ENCODE data around the gene SPRYD4.
"Not testable (repeated sequence)": the region's sequence is repeated elsewhere in the genome, so short reads cannot be mapped to it uniquely, and the experiment has no call there.

SPRYD4 gene

DNA sequence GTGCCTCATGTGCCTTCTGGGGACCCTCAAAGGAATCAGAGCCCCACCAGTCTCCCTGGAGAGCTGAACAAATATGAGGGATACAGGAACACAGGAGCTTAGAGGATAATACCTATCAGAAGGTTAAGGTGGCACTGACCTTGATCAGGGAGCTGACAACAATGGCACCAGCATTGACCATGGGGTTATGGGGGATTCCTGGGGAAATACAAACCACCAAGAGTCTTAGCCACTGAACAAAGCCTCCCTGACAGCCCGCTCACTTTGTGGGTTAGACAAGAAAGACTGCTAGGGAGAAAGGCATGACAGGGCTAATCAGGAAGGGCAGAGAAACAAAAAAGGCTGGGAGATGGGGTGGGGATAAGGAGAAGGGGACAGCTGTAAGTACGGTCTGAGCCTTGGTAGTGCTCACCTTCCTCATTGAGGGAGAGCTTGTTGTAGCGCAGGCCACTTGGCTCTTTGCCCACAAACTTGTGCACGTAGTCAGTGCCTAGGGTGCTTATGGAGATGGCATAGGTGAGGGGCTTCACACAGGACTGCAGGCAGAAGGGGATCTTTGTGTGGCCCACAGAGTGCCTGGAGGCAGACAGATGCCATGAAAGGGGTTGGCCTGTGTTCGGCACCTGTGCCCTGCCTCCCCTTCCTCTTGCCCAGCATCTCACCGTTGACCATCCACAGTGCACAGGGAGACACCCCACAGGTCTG, 9.3 kb downstream of the SPRYD4 start:
- no peak for DNase-seq

DNA sequence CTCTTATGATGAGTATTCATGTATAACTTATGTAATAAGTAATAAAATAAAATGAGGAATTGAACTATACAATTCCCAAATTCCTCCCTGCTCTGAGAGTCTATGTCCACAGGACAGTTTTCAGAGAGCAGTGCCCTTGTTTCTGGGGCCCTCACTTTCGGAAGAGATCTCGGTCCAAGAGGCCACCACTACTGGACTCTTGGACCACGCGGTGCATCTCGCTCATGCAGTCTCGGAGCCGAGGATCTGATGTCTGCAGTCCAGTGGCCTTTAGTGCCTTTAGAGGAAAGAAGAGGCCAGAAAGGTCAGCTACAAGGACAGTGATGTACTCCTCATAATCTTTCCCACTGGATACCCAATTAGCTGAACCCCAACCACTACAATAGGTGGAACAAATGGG, 11.2 kb downstream of the SPRYD4 start:
- DNase-seq: no peak

DNA sequence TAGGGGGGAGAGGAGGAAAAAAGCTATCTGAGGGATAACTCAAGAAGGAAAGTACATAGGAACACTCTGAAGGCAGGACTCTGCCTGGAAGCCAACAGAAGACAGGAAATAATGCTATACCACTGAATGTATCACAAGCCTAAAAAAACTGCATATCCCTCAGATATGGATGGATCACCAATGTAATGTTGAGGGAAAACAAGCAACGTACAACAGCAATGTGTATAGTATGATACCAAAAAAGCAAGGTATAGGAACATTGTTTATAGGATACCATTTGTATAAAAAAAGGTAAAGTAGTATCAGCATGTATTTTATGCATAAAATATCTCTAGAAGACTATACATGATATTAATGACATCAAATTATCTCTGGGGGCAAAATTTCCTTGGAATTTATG, 16.2 kb downstream of the SPRYD4 start:
- no peak for DNase-seq

DNA sequence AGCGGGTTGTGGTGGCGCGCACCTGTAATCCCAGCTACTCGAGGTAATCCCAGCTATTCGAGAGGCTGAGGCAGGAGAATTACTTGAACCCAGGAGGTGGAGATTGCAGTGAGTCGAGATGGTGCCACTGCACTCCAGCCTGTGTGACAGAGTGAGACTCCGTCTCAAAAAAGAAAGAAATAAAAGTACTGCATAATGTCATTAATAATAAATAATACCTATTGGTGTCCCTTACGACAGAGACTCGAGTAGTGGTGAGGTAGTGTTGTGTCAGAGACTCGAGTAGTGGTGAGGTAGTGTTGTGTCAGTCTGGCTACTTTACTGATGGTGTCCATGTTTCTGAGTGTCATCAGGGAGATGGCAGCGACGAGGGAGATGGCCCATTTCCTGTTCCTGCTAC, 18.3 kb downstream of the SPRYD4 start:
- DNase-seq: no peak

DNA sequence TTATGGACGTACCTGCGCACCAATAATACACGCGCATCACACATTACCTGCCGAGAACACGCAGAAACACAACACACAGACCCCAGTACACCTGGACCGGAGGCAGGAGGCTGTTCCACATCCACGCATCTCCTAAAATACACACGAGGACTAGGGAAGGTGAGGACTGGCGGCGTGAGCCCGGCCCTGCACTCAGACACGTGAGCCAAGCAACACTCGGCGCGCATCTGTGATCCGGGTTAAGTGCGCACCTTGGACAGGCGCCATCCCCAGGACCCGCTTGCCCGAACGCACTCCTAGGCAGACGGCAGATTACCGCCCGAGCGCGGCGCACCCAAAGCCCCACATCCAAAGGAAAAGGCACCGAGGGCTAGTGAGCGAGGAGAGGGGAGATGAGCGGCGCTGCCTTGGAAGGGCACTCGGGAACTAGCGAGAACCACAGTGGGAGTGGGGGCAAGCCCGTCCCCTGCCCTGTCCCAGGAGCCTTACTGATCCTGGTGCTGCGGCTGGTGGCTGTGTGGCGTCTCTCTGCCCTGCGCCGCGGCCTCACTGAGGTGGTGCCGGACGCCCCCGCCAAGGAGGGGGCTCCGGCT, 19.2 kb downstream of the SPRYD4 start:
- no peak for DNase-seq

DNA sequence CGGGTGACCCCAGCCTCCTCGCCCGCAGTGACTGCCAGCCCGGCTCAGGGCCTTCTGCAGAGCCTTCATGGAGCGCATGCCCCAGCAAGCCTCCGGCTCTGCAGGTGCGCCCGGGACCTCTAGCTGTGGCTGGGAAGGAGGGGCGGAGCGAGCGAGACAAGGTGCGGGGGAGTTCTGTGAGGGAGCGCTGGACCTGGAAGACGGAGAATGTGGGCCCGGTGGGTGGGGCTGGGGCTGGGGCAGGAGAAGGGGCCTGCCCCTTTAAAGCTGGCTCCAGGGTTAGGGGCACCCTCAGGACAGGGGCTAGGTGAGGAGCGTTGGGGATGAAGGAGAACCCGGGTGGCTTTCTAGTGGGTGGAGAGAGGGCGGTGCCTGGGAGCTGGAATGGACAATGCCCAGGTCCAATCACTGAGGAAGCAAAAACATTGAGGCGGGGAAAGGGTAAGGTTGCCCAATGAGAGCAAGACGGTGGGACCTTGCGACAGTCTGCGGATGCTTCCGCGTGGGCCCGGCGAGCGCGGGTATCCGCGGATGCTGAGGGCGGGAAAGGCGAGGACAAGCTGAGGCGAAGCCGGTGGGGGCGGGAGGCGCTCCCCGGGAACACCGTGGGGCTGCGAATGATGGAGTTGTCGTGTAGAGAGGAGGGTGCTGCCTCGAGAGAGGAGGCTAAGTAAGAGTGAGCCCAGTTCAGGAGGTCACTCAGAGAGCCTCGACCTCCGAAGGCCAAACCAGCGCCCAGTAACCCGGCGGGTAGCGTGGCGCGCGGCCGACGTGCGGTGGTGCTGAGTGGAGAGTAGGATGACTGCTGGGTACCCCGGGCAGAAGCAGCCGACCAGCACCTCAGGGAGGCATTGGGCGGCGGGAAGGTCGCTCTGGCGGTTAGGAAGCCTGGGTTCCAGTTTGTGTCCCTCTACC, 19.9 kb downstream of the SPRYD4 start, which contains the start of gene GLS2:
TSS of gene GLS2 (minus strand) at position 121 of the 915 bp plus-strand sequence. CDS start at position 78, 43 bp downstream.
- DNase-seq: peak; percentile 19 to 25

DNA sequence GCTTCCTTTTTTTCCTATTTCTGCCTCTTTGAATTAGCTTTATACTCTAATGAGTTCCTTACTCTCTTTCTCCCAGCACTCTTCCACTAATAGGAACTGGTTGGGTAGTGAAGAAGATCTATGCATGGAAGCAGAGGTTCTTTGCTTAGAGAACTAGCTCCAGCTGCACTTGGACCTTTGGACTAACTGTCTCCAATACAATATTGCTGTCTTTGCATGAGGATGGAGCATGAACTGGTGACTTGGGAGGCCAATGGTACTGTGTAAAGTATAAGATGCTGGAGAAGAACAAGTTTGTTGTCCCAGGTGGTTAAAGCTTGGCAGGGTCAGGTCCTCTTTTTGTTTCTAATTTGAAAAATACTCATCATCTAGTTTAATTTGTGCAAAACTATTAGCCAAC, 22.0 kb downstream of the SPRYD4 start:
- no peak for DNase-seq

DNA sequence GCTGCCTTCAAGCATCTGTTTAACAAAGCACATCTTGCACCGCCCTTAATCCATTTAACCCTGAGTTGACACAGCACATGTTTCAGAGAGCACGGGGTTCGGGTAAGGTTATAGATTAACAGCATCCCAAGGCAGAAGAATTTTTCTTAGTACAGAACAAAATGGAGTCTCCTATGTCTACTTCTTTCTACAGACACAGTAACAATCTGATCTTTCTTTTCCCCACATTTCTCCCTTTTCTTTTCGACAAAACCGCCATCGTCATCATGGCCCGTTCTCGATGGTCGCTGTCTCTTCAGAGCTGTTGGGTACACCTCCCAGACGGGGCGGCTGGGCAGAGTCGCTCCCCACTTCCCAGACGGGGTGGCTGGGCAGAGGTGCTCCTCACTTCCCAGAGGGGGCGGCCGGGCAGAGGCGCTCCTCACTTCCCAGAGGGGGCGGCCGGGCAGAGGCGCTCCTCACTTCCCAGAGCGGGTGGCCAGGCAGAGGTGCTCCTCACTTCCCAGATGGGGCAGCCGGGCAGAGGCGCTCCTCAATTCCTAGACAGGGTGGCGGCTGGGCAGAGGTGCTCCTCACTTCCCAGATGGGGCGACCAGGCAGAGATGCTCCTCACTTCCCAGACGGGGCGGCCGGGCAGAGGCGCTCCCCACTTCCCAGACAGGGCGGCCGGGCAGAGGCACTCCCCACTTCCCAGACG, 25.2 kb downstream of the SPRYD4 start:
- not testable (repeated sequence) for DNase-seq

DNA sequence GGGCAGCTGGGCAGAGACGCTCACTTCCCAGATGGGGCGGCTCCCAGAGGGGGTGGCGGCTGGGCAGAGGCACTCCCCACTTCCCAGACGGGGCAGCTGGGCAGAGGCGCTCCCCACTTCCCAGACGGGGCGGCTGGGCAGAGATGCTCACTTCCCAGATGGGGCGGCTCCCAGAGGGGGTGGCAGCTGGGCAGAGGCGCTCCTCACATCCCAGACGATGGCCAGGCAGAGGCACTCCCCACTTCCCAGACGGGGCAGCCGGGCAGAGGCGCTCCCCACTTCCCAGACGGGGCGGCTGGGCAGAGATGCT, 25.7 kb downstream of the SPRYD4 start:
- not testable (repeated sequence) for DNase-seq

DNA sequence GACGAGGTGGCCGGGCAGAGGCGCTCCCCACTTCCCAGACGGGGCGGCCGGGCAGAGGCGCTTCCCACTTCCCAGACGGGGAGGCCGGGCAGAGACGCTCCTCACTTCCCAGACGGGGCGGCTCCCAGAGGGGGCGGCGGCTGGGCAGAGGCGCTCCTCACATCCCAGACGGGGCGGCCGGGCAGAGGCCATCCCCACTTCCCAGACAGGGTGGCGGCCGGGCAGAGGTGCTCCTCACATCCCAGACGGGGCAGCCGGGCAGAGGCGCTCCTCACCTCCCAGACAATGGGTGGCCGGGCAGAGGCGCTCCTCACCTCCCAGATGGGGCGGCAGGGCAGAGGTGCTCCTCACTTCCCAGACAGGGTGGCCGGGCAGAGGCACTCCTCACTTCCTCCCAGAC, 26.1 kb downstream of the SPRYD4 start:
- DNase-seq: not testable (repeated sequence)

DNA sequence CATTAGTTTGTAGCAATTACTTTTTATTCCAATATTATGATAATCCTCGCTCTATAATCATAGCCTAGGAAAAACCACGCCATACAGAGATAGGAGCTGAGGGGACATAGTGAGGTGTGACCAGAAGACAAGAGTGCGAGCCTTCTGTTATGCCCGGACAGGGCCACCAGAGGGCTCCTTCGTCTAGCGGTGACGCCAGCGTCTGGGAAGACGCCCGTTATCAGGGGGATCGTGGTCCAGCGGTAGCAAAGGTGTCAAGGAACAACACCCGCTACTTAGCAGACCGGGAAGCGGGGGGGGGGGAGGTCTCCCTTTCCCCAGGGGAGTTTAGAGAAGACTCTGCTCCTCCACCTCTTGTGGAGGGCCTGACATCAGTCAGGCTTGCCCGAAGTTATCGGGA, 28.3 kb downstream of the SPRYD4 start:
- DNase-seq: not testable (repeated sequence)

DNA sequence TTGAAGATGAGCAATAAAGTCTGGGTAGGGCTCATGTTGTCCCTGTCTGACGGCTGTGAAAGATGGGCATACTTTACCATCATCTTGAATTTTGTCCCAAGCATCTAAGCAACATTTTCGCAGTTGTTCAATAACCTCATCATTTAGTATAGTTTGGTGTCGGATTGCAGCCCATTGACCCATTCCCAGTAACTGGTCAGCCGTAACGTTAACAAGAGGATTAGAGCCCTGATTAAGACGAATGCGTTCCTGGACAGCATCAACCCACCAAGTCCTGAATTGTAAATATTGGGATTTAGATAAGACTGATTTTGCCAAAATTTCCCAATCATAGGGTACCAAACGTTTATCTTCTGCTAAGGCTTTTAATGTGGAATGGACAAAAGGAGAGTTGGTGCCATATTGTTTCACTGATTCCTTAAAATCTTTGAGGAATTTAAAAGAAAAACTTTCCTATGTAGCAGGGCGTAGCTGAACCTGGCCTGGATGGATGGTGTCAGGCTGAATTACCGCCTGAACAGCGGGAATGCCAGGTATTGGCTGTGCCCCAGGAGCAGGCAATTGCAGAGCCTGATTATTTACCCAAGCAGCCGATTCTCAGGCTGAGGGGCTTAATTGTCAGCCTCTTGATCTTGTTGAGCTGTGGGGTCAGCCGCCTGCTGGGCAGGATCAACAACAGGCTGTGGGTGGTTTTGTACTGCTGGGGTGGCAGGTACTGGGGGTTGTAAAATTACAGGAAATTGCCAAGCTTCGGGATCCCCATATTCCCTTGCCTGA, 29.9 kb downstream of the SPRYD4 start:
- not testable (repeated sequence) for DNase-seq

DNA sequence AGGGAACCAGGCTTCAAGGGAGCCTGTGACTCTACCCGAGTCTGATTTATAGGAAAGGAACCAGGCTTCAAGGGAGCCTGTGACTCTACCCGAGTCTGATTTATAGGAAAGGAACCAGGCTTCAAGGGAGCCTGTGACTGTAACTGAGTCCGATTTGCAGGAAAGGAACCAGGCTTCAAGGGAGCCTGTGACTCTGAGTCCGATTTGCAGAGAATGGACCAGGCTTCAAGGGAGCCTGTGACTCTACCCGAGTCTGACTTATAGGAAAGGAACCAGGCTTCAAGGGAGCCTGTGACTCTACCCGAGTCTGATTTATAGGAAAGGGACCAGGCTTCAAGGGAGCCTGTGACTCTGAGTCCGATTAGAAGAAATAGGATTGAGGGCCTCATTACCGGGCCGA, 31.1 kb downstream of the SPRYD4 start:
- not testable (repeated sequence) for DNase-seq

DNA sequence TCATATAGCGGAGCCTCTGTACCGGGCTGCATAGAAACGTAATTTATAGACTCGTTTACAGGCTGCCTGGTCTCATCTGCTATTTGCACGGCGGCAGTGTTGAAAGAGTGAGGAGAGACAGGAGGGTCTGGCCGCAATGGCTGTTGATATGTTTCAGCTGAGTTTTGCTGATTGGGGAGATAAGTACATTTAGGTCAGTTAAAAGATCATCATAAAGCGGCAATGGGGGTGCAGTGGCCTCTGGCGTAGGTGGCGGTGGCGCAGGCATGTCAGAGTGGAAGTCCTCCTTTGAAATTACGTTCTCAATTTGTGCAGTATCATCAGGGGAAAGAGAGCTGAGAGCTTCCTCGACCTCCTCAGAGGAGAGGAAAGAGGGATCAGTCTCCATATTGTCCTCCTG, 31.5 kb downstream of the SPRYD4 start:
- not testable (repeated sequence) for DNase-seq

DNA sequence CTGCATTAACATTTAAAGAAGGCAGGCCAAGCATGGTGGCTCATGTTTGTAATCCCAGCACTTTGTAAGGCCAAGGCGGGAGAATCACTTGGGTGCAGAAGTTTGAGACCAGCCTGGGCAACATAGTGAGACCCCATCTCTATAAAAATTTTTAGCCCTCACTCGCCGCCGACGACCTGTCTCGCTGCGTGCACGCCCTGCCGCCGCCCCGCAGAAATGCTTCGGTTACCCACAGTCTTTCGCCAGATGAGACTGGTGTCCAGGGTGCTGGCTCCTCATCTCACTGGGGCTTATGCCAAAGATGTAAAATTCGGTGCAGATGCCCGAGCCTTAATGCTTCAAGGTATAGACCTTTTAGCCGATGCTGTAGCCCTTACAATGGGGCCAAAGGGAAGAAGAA, 42.4 kb downstream of the SPRYD4 start:
- DNase-seq: no peak

DNA sequence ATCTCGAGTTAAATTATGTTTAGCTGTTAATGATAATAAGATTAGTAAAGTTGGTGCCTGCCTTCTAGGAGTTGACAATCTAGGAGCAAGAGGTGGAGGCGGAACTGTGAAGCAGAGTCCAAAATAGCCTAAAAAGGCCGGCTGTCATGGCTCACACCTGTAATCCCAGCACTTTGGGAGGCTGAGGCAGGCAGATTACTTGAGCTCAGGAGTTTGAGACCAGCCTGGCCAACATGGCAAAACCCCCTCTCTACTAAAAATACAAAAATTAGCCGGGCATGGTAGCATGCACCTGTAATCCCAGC, 45.6 kb downstream of the SPRYD4 start:
- not testable (repeated sequence) for DNase-seq

DNA sequence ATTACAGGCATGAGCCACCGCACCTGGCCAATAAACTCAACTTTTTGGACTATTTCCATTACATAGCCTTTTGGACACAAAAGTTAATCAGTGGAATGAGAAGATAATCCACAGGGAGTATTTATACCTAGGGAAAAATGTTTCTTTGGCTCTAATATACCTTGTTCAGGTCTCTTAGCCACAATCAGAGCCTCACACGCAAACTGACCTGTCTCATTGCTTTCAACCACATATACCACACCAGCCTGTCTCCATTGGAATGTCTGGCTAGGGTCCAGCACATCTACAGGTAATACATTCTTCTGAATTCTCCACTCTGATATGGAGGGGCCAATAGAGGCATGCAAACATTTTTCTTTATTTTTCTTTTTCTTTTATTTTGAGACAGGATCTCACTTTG, 49.5 kb downstream of the SPRYD4 start:
- DNase-seq: no peak

DNA sequence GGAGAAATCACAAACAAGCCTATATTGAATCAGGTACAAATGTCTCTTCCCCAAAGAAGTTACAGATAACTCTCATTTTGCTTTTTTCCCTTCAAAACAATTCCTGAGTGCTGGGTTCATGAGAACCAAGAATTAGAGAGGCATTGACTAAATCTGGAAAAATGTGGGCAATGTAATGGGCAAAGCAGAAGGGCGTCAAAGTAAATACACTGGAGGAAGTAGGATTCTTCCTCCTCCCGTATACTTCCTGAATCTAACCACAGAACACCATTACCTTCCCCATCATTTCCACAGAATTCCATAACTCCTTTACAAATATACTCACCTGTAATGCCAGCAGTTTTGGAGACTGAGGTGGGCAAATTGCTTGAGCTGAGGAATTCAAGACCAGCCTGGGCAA, 50.2 kb downstream of the SPRYD4 start:
- DNase-seq: no peak

DNA sequence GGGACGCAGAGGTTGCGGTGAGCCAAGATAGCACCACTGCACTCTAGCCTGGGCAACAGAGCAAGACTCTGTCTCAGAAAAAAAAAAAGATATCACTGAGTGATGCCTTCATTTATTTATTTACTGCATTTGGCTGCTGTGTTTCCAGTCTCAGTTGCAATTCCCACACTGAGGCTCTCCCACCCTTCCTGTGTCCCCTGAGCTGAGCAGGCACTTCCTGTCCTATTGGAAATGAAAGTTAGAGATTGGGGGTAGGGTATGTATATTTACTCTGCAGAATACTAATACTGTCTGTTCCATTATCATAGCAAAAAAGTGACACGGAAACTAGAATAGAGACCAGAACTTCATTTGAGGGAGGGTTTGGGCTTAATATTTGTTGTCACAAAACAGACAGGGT, 51.7 kb downstream of the SPRYD4 start:
- DNase-seq: no peak

DNA sequence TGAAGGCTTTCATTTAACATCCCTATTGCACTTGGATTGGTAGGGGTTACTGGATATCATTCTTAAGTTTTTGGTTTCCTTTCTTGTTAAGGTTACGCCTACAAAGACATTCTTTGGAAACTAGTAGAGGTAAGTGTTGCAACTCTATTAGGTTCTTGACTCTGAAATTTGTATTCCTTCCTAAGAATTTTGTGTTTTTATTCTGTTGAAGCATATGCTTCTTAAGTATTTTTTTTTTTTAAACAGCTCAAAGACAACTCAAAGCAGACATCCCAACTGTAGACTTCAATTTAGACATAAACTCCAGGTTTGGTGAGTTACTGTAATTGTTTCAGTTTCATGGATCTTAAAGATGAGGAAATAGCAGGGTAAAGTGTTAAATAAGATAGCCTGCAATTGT, 52.1 kb downstream of the SPRYD4 start:
- DNase-seq: no peak

DNA sequence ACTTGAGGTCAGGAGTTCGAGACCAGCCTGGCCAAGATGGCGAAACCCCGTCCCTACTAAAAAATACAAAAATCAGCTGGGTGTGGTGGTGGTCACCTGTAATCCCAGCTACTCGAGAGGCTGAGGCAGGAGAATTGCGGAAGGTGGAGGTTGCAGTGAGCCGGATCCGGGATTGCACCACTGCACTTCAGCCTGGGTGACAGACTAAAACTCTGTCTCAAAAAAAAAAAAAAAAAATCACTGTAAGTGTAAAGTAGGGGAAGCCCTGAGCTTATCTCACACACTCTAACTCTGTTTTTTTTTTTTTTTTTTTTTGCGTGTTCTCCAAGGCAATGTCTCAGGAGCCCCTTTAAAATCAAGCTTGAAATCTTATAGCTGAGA, 52.8 kb downstream of the SPRYD4 start:
- DNase-seq: no peak

DNA sequence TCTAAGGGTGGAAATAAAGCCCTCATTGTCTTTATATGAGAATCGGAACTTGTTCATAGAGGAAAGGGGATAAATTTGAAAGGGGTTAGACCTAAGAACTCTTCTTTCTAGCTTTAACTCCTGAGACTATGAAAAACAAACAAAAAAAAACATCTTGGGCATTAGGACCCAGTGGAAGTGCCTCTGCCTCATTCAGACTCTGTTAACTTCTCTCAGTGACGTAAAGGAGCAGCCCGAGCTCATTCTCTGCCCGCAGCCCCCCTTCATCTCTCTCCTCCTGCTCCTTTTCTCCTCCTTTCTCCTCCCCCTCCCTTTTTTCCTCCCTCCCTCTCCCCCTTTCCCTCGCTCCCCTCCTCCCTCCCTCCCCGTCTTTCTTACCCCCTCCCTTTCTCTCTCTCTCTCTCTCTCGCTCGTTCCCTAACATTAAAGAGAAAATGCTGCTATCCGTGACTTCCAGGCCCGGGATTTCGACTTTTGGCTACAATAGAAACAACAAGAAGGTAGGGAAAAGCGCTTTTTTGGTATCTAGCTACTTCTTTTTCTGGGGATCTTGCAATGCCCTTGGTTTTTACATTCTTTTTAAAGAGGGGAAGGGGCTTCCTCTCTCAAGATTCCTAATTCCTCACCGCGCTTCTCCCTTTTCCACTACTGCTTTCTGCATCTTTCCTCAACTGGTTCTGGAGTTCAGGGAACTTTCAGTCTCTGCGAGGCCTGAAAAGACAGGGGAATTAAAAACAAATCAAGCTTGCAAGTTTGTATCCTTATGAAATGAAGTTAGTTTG, 53.4 kb downstream of the SPRYD4 start, which contains the start of gene RBMS2:
TSS of gene RBMS2 (plus strand) at position 231 of the 782 bp plus-strand sequence. CDS start at position 435, 204 bp downstream.
- peak; percentile 80 to 90 for DNase-seq
